Measurements from ENCODE around the gene CTR9.

- no peak for TF ChIP-seq ZNF75D (CRISPR knock-in tag; IDR thresholded peaks at IDR 0.05; ENCODE audit: borderline replicate concordance)
- no peak for TF ChIP-seq SRSF1 (optimal IDR thresholded peaks at IDR 0.05; ENCODE audit: low read depth, low read length)
These were observed 4.2 kb upstream of the CTR9 start for GRCh38 chr11:10746871-10747270.

Measured in HepG2 (cell line).